ENCODE data around the gene ZIC1.

GRCh38 chr3:147400111-147400510 lies 9.1 kb upstream of the ZIC1 start:
- TF ChIP-seq CTCF (IDR thresholded peaks at IDR 0.05) = no peak
- TF ChIP-seq EZH2 (IDR thresholded peaks at IDR 0.05; ENCODE audit: borderline replicate concordance, insufficient read depth, low read depth, low read length, poor library complexity, severe bottlenecking) = no peak

Measured in B cell (primary cell).